ENCODE results near the gene TMOD1.
A peak's percentile ranks its signal among the peaks of the same experiment; 100 is the strongest.

Gene TMOD1

DNA sequence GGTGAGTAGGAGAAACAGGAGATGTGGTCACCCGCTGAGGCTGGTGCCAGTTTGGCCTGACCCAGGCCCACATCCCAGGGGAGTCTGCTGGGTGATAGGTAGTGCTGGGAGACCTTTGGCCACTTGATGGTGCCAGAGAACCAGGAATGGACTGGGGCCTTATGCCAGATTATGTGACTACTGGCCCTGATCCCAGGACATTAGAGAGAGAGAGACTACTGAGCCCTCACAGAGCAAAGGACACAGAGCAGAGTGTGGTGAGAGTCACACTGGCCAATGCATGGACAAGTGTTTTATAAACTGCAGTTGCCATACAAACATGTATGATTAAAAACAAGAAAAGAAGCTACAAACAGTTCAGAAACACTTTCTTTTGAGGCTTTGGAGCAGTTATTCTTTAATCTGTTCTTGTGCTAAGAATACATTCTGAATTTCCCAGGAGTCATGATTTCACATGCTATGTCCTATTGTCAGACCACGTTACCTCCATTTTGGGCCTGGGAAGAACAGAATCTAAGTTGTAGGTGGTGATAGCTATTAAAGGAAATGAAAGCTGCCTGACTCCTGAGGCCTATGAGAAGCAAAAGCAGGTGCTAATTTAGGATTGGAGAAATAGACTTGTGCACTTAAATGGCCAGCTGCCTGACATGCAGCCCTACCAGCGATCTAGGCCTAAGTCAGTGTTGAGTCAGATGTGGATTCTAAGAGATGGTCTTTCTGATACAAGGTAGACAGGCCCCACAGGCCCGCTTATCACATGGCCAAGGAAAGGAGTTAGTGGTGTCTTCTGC is 32.6 kb upstream of the TMOD1 start:
- Histone ChIP-seq H3K36me3 (ENCODE audit: control insufficient read depth, insufficient read depth, low read length) (no peaks in the 10 kb centered on the region), H3K27me3 (replicated peaks; ENCODE audit: control insufficient read depth, insufficient read depth, low read length) (no peaks in the 10 kb centered on the region), H3K4me3 (replicated peaks; ENCODE audit: low read depth, low read length) (no peak overlapping the region)
- TF ChIP-seq, protein P1, sequence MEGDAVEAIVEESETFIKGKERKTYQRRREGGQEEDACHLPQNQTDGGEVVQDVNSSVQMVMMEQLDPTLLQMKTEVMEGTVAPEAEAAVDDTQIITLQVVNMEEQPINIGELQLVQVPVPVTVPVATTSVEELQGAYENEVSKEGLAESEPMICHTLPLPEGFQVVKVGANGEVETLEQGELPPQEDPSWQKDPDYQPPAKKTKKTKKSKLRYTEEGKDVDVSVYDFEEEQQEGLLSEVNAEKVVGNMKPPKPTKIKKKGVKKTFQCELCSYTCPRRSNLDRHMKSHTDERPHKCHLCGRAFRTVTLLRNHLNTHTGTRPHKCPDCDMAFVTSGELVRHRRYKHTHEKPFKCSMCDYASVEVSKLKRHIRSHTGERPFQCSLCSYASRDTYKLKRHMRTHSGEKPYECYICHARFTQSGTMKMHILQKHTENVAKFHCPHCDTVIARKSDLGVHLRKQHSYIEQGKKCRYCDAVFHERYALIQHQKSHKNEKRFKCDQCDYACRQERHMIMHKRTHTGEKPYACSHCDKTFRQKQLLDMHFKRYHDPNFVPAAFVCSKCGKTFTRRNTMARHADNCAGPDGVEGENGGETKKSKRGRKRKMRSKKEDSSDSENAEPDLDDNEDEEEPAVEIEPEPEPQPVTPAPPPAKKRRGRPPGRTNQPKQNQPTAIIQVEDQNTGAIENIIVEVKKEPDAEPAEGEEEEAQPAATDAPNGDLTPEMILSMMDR (IDR thresholded peaks at IDR 0.05; ENCODE audit: insufficient read depth, low read length, poor library complexity, severe bottlenecking): peak; percentile 89
- DNase-seq (ENCODE audit: extremely low read depth, insufficient read length): peak; percentile 48

DNA sequence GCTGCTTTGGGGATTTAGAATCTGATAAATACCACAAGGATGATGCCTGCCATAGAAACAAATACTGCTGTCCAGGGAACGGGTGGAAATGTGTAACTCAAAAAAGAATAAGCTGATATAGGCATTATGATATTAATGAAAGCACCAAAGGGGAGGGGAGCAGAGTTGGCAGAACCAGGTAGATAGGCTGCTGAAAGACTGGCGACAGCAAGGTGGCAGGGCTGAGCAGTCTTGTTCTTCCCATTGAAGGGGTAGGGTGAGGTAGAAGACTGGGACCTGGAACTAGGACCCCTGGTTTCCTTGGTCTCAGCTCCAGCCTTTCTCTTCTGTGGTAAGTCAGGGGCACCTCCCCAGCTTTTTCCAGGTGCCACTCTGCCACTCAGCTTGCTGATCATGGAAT is 31.4 kb upstream of the TMOD1 start:
- Histone ChIP-seq H3K36me3 (ENCODE audit: control insufficient read depth, insufficient read depth, low read length) (no peaks in the 10 kb centered on the region; the same call in 1 of the 2 replicates), H3K27me3 (replicated peaks; ENCODE audit: control insufficient read depth, insufficient read depth, low read length) (no peaks in the 10 kb centered on the region), H3K4me3 (replicated peaks; ENCODE audit: low read depth, low read length) (no peak overlapping the region)
- DNase-seq (ENCODE audit: extremely low read depth, insufficient read length): no peak
- TF ChIP-seq, protein P1 (IDR thresholded peaks at IDR 0.05; ENCODE audit: insufficient read depth, low read length, poor library complexity, severe bottlenecking): peak; percentile 45

DNA sequence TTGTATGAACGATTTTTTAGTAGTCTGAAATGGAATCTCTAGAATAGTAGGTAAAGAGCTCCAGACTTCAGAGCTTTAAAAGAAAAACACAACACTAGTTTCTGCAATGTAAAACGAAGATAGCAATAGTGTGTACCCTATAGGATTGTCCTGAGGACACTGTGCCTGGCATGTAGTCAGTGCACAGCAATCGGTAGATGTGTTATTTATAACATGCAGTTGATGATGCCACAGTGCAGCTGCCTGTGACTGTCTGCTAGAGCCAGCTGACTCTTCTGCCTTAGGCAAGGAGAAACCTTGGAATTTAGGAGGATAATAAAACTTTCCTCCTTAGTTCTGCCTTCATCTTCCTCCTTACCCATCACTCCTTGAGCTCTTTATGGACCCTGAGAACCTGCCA is 27.7 kb upstream of the TMOD1 start:
- H3K4me3 ChIP-seq (replicated peaks; ENCODE audit: low read depth, low read length): no peak overlapping the region
- no peaks in the 10 kb centered on the region; the same call in 1 of the 2 replicates for H3K36me3 ChIP-seq (ENCODE audit: control insufficient read depth, insufficient read depth, low read length)
- no peaks in the 10 kb centered on the region for H3K27me3 ChIP-seq (replicated peaks; ENCODE audit: control insufficient read depth, insufficient read depth, low read length)
- DNase-seq (ENCODE audit: extremely low read depth, insufficient read length): no peak
- TF ChIP-seq, protein P1 (IDR thresholded peaks at IDR 0.05; ENCODE audit: insufficient read depth, low read length, poor library complexity, severe bottlenecking): no peak

DNA sequence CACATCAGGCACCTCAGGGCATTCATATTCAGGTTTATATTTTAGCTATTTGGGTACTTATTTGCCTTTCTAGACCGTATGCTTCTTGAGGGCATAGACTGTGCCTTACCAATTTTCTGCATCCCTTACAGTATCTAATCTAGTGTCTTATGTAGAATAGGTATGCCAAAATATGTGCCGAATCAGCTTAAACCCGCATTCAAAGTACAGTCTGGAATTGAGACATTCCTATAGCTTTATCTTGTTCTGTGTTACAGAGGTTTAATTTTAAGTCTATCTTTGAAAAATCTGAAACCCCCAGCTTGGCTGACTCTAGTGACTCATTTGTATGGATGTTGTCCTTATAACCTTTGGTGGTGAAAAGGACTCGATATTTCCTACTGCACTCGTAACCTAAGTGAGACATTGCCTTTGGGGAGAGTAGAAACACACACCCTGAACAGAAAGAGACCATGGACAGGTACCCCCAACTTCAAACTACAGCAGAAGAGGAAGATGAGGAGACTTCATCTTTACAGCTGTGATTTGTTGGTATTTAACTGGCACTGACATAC is 27.0 kb upstream of the TMOD1 start:
- no peak overlapping the region for H3K4me3 ChIP-seq (replicated peaks; ENCODE audit: low read depth, low read length)
- no peaks in the 10 kb centered on the region for H3K27me3 ChIP-seq (replicated peaks; ENCODE audit: control insufficient read depth, insufficient read depth, low read length)
- TF ChIP-seq, protein P1 (IDR thresholded peaks at IDR 0.05; ENCODE audit: insufficient read depth, low read length, poor library complexity, severe bottlenecking): no peak
- no peak for DNase-seq (ENCODE audit: extremely low read depth, insufficient read length)
- H3K36me3 ChIP-seq (ENCODE audit: control insufficient read depth, insufficient read depth, low read length): no peaks in the 10 kb centered on the region; the same call in 1 of the 2 replicates

DNA sequence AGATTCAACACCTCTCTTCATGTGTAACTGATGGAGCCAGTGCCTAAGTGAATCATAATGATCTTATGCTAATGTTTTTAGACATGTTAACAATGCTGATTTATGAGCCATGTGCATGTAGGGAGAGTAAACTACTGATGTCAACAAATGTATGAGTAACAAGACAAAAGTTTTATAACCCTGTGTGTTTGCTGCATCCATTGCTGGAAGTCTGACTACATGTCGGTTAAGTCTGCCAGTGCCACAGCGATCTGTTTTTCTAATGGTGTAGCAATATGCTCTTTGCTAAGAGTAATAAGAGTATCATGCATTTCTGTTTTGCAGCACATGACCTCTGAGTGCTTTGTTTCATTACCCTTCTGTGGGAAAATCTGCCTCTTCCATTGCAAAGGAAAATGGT is 26.4 kb upstream of the TMOD1 start:
- no peak for DNase-seq (ENCODE audit: extremely low read depth, insufficient read length)
- TF ChIP-seq, protein P1 (IDR thresholded peaks at IDR 0.05; ENCODE audit: insufficient read depth, low read length, poor library complexity, severe bottlenecking): no peak
- H3K27me3 ChIP-seq (replicated peaks; ENCODE audit: control insufficient read depth, insufficient read depth, low read length): no peaks in the 10 kb centered on the region
- H3K4me3 ChIP-seq (replicated peaks; ENCODE audit: low read depth, low read length): no peak overlapping the region
- peaks cover 1% of the 10 kb centered on the region for H3K36me3 ChIP-seq (ENCODE audit: control insufficient read depth, insufficient read depth, low read length)

All from GM06990 (cell line).